ENCODE data around the gene DAAM1.

Gene DAAM1

DNA sequence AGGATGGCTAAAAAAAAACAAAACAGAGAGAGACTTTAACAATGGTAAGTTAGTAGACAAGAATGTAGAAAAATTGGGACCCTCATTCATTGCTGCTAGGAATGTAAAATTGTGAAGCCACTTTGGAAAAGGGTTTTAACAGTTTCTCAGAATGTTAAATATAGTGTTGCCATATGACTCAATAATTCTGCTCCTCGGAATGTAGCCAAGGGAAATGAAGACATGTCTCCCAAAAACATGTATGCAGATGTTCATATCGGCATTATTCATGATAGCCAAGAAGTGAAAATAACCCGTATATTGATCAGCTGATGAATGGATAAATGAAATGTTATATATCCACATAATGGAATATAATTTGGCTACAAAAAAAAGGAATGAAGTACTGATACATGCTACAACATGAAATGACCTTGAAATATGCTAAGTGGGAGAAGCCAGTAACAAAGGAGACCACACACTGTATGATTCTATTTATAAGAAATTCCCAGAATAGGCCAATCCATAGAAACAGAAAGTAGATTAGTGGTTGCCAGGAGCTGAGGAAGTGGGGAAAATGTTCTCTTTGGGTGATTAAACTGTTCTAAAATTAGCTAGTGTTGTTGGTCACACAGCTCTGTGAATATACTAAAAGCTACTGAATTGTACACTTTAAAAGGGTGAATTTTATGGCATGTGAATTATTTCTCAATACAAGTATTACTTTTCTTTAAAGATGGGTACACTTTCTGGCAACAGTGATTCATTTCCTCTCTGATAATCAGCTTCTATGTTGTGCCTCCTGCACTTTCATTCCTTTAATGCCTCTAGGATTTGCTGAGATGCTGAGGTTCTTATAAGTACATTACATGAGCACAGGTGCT lies 132.5 kb downstream of the DAAM1 start:
- peaks cover 6% of the 10 kb centered on the region; the same call in 1 of the 2 replicates for H3K36me3 ChIP-seq (ENCODE audit: insufficient read depth, low read length)
- peak overlapping the region; percentile 55 for H2AFZ ChIP-seq (ENCODE audit: low read length, unreplicated experiment)
- no peaks in the 10 kb centered on the region for H3K79me2 ChIP-seq (ENCODE audit: control insufficient read depth, insufficient read depth, low read length, unreplicated experiment)
- H3K4me3 ChIP-seq (ENCODE audit: low read depth, low read length) = peak overlapping the region; percentile 58
- no peaks in the 10 kb centered on the region for H3K27me3 ChIP-seq (ENCODE audit: insufficient read depth, low read length)
- peak overlapping the region; percentile 92 for H3K27ac ChIP-seq (ENCODE audit: low read depth, low read length)
- H3K4me1 ChIP-seq (ENCODE audit: control insufficient read depth, insufficient read depth, low read length, unreplicated experiment) = peaks cover 35% of the 10 kb centered on the region

DNA sequence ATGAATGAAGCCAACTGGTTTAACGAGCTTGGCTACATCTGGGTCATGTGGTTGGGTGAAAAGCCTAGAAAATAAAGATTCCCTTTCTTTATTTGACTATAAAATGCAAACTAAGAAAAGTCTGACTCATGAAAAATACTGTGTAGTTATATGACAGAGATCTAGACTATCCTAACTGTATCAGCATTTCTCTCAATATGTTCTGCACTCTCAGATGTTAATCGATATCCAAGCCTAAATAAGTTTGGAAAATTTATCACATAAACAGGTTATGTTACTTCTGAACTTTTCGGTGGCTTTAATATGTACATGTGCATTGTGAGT lies 133.1 kb downstream of the DAAM1 start:
- 0 out of 2 replicates have a peak overlapping the region, but pooled peaks have one; percentile 58 for H3K4me3 ChIP-seq (ENCODE audit: low read depth, low read length)
- peak overlapping the region; percentile 92 for H3K27ac ChIP-seq (ENCODE audit: low read depth, low read length)
- H3K4me1 ChIP-seq (ENCODE audit: control insufficient read depth, insufficient read depth, low read length, unreplicated experiment) = peaks cover 35% of the 10 kb centered on the region
- H3K27me3 ChIP-seq (ENCODE audit: insufficient read depth, low read length) = no peaks in the 10 kb centered on the region
- peaks cover 7% of the 10 kb centered on the region for H3K36me3 ChIP-seq (ENCODE audit: insufficient read depth, low read length)
- no peak overlapping the region for H2AFZ ChIP-seq (ENCODE audit: low read length, unreplicated experiment)
- H3K79me2 ChIP-seq (ENCODE audit: control insufficient read depth, insufficient read depth, low read length, unreplicated experiment) = no peaks in the 10 kb centered on the region

DNA sequence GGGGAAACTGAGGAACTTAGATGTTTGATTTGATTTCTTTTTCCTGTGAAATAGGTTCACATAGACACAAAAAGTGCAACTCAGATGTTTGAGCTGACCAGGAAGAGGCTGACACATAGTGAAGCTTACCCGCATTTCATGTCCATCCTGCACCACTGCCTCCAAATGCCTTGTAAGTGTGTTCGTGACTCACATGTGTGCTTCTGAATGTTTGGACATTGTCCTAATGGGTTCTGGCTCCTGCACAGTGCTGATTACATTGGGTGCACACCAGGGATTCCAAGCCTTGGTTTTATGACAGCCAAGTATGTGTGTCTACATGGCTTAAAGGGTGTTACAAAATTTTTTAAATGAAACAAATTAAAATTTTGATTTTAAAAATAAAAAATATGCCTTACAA lies 137.4 kb downstream of the DAAM1 start:
- Histone ChIP-seq H3K27me3 (ENCODE audit: insufficient read depth, low read length) (no peaks in the 10 kb centered on the region), H2AFZ (ENCODE audit: low read length, unreplicated experiment) (no peak overlapping the region), H3K4me1 (ENCODE audit: control insufficient read depth, insufficient read depth, low read length, unreplicated experiment) (peaks cover 22% of the 10 kb centered on the region), H3K27ac (ENCODE audit: low read depth, low read length) (no peak overlapping the region), H3K36me3 (ENCODE audit: insufficient read depth, low read length) (peaks cover 11% of the 10 kb centered on the region), H3K4me3 (ENCODE audit: low read depth, low read length) (no peak overlapping the region), H3K79me2 (ENCODE audit: control insufficient read depth, insufficient read depth, low read length, unreplicated experiment) (no peaks in the 10 kb centered on the region)

DNA sequence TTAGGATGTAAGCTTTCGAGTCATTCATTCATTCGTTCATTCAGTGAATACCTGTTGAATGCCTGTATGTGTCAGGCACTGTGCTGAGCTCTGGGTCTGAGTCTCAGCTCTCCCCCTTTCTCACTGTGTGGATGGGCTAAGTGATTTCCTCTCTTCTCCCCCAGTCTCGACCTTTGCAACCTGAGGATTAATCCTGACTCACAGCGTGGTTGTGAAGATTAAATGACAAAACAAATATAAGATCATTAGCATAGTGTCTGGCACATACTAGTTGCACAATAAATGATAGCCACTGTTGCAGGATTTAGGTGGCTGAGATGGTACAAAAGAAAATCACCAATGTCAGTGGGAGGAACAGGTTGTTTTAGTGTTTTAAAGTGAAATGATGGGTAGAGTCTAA lies 140.0 kb downstream of the DAAM1 start:
- peaks cover 26% of the 10 kb centered on the region for H3K4me1 ChIP-seq (ENCODE audit: control insufficient read depth, insufficient read depth, low read length, unreplicated experiment)
- no peaks in the 10 kb centered on the region for H3K27me3 ChIP-seq (ENCODE audit: insufficient read depth, low read length)
- H2AFZ ChIP-seq (ENCODE audit: low read length, unreplicated experiment) = no peak overlapping the region
- H3K27ac ChIP-seq (ENCODE audit: low read depth, low read length) = no peak overlapping the region
- no peaks in the 10 kb centered on the region for H3K79me2 ChIP-seq (ENCODE audit: control insufficient read depth, insufficient read depth, low read length, unreplicated experiment)
- H3K36me3 ChIP-seq (ENCODE audit: insufficient read depth, low read length) = peaks cover 15% of the 10 kb centered on the region
- no peak overlapping the region for H3K4me3 ChIP-seq (ENCODE audit: low read depth, low read length)

DNA sequence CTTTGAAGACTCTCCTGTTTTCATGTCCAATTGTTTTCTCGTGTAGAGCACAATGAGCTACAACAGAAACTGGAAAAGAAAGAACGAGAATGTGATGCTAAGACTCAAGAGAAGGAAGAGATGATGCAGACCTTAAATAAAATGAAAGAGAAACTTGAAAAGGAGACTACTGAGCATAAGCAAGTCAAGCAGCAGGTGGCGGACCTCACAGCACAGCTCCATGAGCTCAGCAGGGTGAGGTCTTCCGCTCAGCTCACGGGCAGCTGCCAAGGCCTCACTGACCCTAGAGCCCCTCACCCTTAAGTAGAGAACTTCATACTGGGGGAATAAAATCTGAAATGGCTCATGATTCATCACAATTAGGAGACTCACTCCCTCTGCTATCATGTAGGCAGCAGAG lies 142.0 kb downstream of the DAAM1 start:
- Histone ChIP-seq H3K36me3 (ENCODE audit: insufficient read depth, low read length) (peaks cover 19% of the 10 kb centered on the region), H3K27ac (ENCODE audit: low read depth, low read length) (no peak overlapping the region), H2AFZ (ENCODE audit: low read length, unreplicated experiment) (no peak overlapping the region), H3K4me1 (ENCODE audit: control insufficient read depth, insufficient read depth, low read length, unreplicated experiment) (peaks cover 39% of the 10 kb centered on the region), H3K27me3 (ENCODE audit: insufficient read depth, low read length) (no peaks in the 10 kb centered on the region), H3K79me2 (ENCODE audit: control insufficient read depth, insufficient read depth, low read length, unreplicated experiment) (peaks cover 3% of the 10 kb centered on the region), H3K4me3 (ENCODE audit: low read depth, low read length) (no peak overlapping the region)

DNA sequence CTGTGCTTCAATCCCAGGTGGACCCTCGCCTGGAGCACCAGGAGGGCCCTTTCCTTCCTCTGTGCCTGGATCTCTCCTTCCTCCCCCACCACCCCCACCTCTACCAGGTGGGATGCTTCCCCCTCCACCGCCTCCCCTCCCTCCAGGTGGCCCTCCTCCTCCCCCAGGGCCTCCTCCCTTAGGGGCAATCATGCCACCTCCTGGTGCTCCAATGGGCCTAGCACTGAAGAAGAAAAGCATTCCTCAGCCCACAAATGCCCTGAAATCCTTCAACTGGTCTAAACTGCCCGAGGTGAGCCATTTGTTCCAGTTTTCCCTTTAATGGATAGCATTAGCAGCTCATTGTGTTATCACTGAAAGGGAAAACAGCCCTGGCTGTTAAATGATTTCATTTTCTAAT lies 142.8 kb downstream of the DAAM1 start:
- no peak overlapping the region for H3K4me3 ChIP-seq (ENCODE audit: low read depth, low read length)
- H3K36me3 ChIP-seq (ENCODE audit: insufficient read depth, low read length) = peaks cover 14% of the 10 kb centered on the region; the same call in 1 of the 2 replicates
- no peaks in the 10 kb centered on the region for H3K27me3 ChIP-seq (ENCODE audit: insufficient read depth, low read length)
- peaks cover 3% of the 10 kb centered on the region for H3K79me2 ChIP-seq (ENCODE audit: control insufficient read depth, insufficient read depth, low read length, unreplicated experiment)
- peaks cover 47% of the 10 kb centered on the region for H3K4me1 ChIP-seq (ENCODE audit: control insufficient read depth, insufficient read depth, low read length, unreplicated experiment)
- H3K27ac ChIP-seq (ENCODE audit: low read depth, low read length) = no peak overlapping the region
- H2AFZ ChIP-seq (ENCODE audit: low read length, unreplicated experiment) = no peak overlapping the region

DNA sequence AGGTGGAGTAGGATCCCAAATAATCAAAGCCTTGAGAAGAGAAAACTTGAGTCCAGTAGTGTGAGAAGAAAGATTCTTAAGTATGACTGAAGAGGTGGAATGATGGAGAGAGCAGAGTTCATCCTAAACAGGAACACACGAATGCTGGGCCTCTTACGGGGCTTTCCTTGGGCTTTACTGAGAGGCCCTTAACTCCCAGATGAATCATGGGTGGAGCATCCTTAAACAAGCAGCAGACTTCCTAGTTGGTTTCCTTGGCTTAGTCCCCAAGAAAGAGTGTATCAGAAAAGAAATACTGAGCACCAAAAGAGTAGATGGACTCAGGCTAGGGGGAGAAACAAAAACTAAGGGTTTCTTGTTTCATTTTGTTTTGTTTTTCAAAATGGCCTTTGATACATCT lies 144.3 kb downstream of the DAAM1 start:
- Histone ChIP-seq H3K4me1 (ENCODE audit: control insufficient read depth, insufficient read depth, low read length, unreplicated experiment) (peaks cover 61% of the 10 kb centered on the region), H3K4me3 (ENCODE audit: low read depth, low read length) (peak overlapping the region; percentile 51; the same call in 1 of the 2 replicates), H2AFZ (ENCODE audit: low read length, unreplicated experiment) (peak overlapping the region; percentile 16), H3K36me3 (ENCODE audit: insufficient read depth, low read length) (peaks cover 9% of the 10 kb centered on the region; the same call in 1 of the 2 replicates), H3K27me3 (ENCODE audit: insufficient read depth, low read length) (no peaks in the 10 kb centered on the region), H3K27ac (ENCODE audit: low read depth, low read length) (peak overlapping the region; percentile 90), H3K79me2 (ENCODE audit: control insufficient read depth, insufficient read depth, low read length, unreplicated experiment) (peaks cover 3% of the 10 kb centered on the region)

DNA sequence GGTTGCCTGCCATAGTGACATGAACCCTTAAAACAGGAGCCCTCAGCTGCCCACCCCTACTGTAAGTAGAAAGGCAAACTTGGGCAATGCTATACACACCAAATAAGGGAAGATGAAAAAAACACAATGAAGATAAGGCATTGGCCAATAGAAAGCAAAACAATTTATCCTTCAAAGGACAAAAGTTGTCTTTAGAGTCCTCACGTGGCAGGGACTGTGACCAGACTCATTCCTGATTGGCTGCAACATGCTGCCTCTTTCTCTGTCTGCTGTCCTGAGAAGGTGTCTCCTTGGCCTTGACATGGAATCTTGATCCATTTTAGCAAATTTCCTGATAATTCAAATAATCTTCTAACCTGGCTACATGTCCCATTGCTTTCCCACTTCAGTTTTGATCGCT lies 144.8 kb downstream of the DAAM1 start:
- Histone ChIP-seq H3K4me1 (ENCODE audit: control insufficient read depth, insufficient read depth, low read length, unreplicated experiment) (peaks cover 56% of the 10 kb centered on the region), H3K27ac (ENCODE audit: low read depth, low read length) (peak overlapping the region; percentile 90), H2AFZ (ENCODE audit: low read length, unreplicated experiment) (no peak overlapping the region)

DNA sequence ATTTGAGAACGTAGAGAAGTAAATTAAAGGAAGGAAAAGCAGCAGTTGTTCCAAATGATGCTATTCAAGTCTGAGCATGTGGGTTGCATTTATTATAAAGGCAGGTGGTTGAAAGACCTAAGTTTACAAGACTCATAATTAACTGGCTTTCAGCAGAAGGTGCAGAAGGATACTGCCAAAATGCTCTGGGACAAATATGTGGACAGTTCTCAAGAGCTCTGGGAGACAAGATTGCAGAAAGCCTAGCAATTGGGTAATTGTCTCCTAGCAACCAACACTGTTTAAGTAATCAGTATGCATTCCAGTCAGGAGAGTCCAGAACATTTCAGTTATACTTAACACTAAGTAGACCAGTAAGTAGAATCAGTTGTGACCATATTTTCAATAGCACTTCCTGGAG lies 145.2 kb downstream of the DAAM1 start:
- Histone ChIP-seq H3K36me3 (ENCODE audit: insufficient read depth, low read length) (peaks cover 9% of the 10 kb centered on the region; the same call in 1 of the 2 replicates), H2AFZ (ENCODE audit: low read length, unreplicated experiment) (no peak overlapping the region), H3K79me2 (ENCODE audit: control insufficient read depth, insufficient read depth, low read length, unreplicated experiment) (peaks cover 3% of the 10 kb centered on the region), H3K4me1 (ENCODE audit: control insufficient read depth, insufficient read depth, low read length, unreplicated experiment) (peaks cover 52% of the 10 kb centered on the region), H3K27ac (ENCODE audit: low read depth, low read length) (peak overlapping the region; percentile 90), H3K27me3 (ENCODE audit: insufficient read depth, low read length) (no peaks in the 10 kb centered on the region), H3K4me3 (ENCODE audit: low read depth, low read length) (peak overlapping the region; percentile 51; the same call in 1 of the 2 replicates)

More for the DNA sequence above, 144.8 kb downstream of the DAAM1 start:
- Histone ChIP-seq H3K79me2 (ENCODE audit: control insufficient read depth, insufficient read depth, low read length, unreplicated experiment) (peaks cover 3% of the 10 kb centered on the region), H3K27me3 (ENCODE audit: insufficient read depth, low read length) (no peaks in the 10 kb centered on the region), H3K4me3 (ENCODE audit: low read depth, low read length) (peak overlapping the region; percentile 51; the same call in 1 of the 2 replicates), H3K36me3 (ENCODE audit: insufficient read depth, low read length) (peaks cover 9% of the 10 kb centered on the region; the same call in 1 of the 2 replicates)

DNA sequence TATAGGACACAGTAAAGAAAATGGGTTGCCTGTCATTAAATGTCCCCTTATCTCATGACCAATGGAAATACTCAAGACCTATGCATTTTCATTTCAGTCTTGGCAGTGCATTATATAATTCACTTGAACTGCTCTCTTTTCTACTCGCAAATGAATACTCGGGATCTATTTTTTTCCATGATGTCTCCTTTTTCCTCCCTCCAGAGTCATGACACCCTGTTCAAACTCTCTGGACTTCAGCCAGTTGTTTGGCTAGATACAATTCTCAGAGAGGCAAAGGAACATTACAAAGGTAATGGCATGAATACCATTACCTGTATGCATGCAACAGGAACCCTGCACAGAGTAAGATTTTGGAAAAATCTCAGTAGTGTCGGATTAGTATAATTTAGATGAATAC lies 145.8 kb downstream of the DAAM1 start:
- Histone ChIP-seq H3K79me2 (ENCODE audit: control insufficient read depth, insufficient read depth, low read length, unreplicated experiment) (peaks cover 3% of the 10 kb centered on the region), H3K27ac (ENCODE audit: low read depth, low read length) (peak overlapping the region; percentile 90), H3K36me3 (ENCODE audit: insufficient read depth, low read length) (peaks cover 11% of the 10 kb centered on the region; the same call in 1 of the 2 replicates), H2AFZ (ENCODE audit: low read length, unreplicated experiment) (no peak overlapping the region), H3K4me1 (ENCODE audit: control insufficient read depth, insufficient read depth, low read length, unreplicated experiment) (peaks cover 50% of the 10 kb centered on the region), H3K27me3 (ENCODE audit: insufficient read depth, low read length) (no peaks in the 10 kb centered on the region), H3K4me3 (ENCODE audit: low read depth, low read length) (no peak overlapping the region)

DNA sequence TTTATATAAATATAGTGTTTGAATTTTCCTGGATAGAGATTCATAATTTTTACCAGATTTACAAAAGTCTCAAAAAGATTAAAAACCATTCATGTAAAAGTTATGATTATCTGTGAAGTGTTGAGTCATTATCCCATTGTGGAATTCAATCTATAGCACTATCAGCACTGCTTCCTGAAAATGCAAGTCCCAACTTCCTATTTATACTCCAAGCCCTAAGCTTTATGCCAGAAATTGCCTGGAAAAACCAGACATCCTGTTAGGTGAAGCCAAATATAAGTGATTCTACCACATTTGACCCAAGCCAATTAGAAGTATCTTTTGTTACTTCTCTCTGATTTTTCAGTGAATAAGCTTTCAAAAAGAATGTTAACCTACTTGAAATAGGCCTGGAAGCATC lies 147.6 kb downstream of the DAAM1 start:
- Histone ChIP-seq H3K4me3 (ENCODE audit: low read depth, low read length) (no peak overlapping the region), H3K27ac (ENCODE audit: low read depth, low read length) (peak overlapping the region; percentile 52), H2AFZ (ENCODE audit: low read length, unreplicated experiment) (no peak overlapping the region), H3K4me1 (ENCODE audit: control insufficient read depth, insufficient read depth, low read length, unreplicated experiment) (peaks cover 50% of the 10 kb centered on the region), H3K36me3 (ENCODE audit: insufficient read depth, low read length) (peaks cover 24% of the 10 kb centered on the region), H3K79me2 (ENCODE audit: control insufficient read depth, insufficient read depth, low read length, unreplicated experiment) (peaks cover 3% of the 10 kb centered on the region), H3K27me3 (ENCODE audit: insufficient read depth, low read length) (no peaks in the 10 kb centered on the region)
